IMR-90 (cell line): Measurements from ENCODE around the gene PRR4. TPM values are rescaled to one million over a fixed set of nuclear protein-coding genes. Genes with fewer than 3 reads are reported as not detected.

Experiments used
- ATAC-seq: fragments of 200-7000 bp; cut with Tn5 transposase; 2 replicates; pipeline ENCODE4 v1.9.1; 2020; ENCODE audit warnings: low read depth, mild to moderate bottlenecking, moderate library complexity
- BruUV-seq: library from RNA; stranded (reverse); fragments of 400-500 nt; replicated peaks from 2 replicates; lab custom pipeline; 2021; lab: Mats Ljungman, UMichigan
- CTCF ChIA-PET: fragments of 300-600 bp; formaldehyde crosslinking; extraction: SDS; loops from one replicate; lab custom pipeline; 2021; ENCODE audit warnings: antibody characterized with exemption; lab: Yijun Ruan, JAX
- POLR2A ChIA-PET: fragments of 300-600 bp; sonication (Branson Sonifier 250); formaldehyde crosslinking; loops from one replicate; lab custom pipeline; 2022; ENCODE audit warnings: antibody characterized with exemption; ENCODE audit not compliant: unreplicated experiment; lab: Charles Lee
- DNase-seq: peaks from one replicate; pipeline ENCODE4 v3.0.0; 2013
- H2AFZ ChIP-seq: replicated peaks from 2 replicates; pipeline ENCODE3; 2013; ENCODE audit warnings: low read length, mild to moderate bottlenecking; ENCODE audit not compliant: poor library complexity
- H2AK5ac ChIP-seq: 2 replicates; pipeline ENCODE4 v1.6.1; 2013; ENCODE audit warnings: low read depth, low read length, inconsistent platforms
- H2AK9ac ChIP-seq: replicated peaks from 2 replicates; pipeline ENCODE3; 2013; ENCODE audit warnings: mild to moderate bottlenecking, low read depth, low read length, moderate library complexity; ENCODE audit not compliant: poor library complexity
- H2BK120ac ChIP-seq: 2 replicates; pipeline ENCODE4 v1.6.1; 2013; ENCODE audit warnings: low read depth, low read length, inconsistent platforms
- H2BK15ac ChIP-seq: 3 replicates; pipeline ENCODE4 v1.6.1; 2013; ENCODE audit warnings: low read depth, low read length, inconsistent platforms
- H2BK20ac ChIP-seq: 2 replicates; pipeline ENCODE4 v1.6.1; 2013; ENCODE audit warnings: low read depth, mild to moderate bottlenecking, inconsistent platforms, low read length, moderate library complexity
- H2BK5ac ChIP-seq: 2 replicates; pipeline ENCODE4 v1.6.1; 2013; ENCODE audit warnings: mild to moderate bottlenecking, low read depth, low read length, inconsistent platforms; ENCODE audit not compliant: poor library complexity, severe bottlenecking
- H3K14ac ChIP-seq: replicated peaks from 2 replicates; pipeline ENCODE4 v1.6.1; 2013; ENCODE audit warnings: low read depth, low read length, inconsistent platforms
- H3K18ac ChIP-seq: 2 replicates; pipeline ENCODE4 v1.6.1; 2013; ENCODE audit warnings: low read depth, low read length, control low read depth
- H3K23ac ChIP-seq: 2 replicates; pipeline ENCODE4 v1.6.1; 2013; ENCODE audit warnings: low read depth, low read length, inconsistent platforms
- H3K27ac ChIP-seq: 2 replicates; pipeline ENCODE4 v1.5.1; 2013; ENCODE audit warnings: mild to moderate bottlenecking, control low read depth, low read length; ENCODE audit not compliant: insufficient read depth
- H3K27me3 ChIP-seq: 2 replicates; pipeline ENCODE4 v1.6.1; 2013; ENCODE audit warnings: low read length; ENCODE audit not compliant: control insufficient read depth, insufficient read depth
- H3K36me3 ChIP-seq: 2 replicates; pipeline ENCODE4 v1.6.1; 2013; ENCODE audit warnings: low read length, mixed read lengths; ENCODE audit not compliant: control insufficient read depth, insufficient read depth
- H3K4ac ChIP-seq: 2 replicates; pipeline ENCODE4 v1.6.1; 2013; ENCODE audit warnings: low read depth, low read length, inconsistent platforms
- H3K4me1 ChIP-seq: 2 replicates; pipeline ENCODE4 v1.6.1; 2013; ENCODE audit warnings: low read length, mixed read lengths; ENCODE audit not compliant: control insufficient read depth, insufficient read depth
- H3K4me2 ChIP-seq: 2 replicates; pipeline ENCODE4 v1.6.1; 2013; ENCODE audit warnings: low read depth, mild to moderate bottlenecking, control low read depth, low read length, moderate library complexity
- H3K4me3 ChIP-seq: 2 replicates; pipeline ENCODE4 v1.5.1; 2013; ENCODE audit warnings: low read depth, mild to moderate bottlenecking, control low read depth, low read length, moderate library complexity; ENCODE audit not compliant: insufficient read depth
- H3K56ac ChIP-seq: 2 replicates; pipeline ENCODE4 v1.6.1; 2013; ENCODE audit warnings: low read length, inconsistent platforms; ENCODE audit not compliant: insufficient read depth; ENCODE audit errors: extremely low read depth
- H3K79me1 ChIP-seq, 2 experiments: 2 replicates each; pipeline ENCODE4 v1.6.1; 2013; ENCODE audit warnings: low read length in 2 of 2, inconsistent platforms in 1 of 2, low read depth in 1 of 2
- H3K9ac ChIP-seq: 2 replicates; pipeline ENCODE4 v1.6.1; 2013; ENCODE audit warnings: low read depth, low read length, control low read depth
- H3K9me1 ChIP-seq: 2 replicates; pipeline ENCODE4 v1.6.1; 2013; ENCODE audit warnings: low read length, inconsistent platforms; ENCODE audit not compliant: insufficient read depth
- H3K9me3 ChIP-seq: 2 replicates; pipeline ENCODE4 v1.6.1; 2013; ENCODE audit warnings: low read length; ENCODE audit not compliant: control insufficient read depth, insufficient read depth
- H4K20me1 ChIP-seq: 2 replicates; pipeline ENCODE4 v1.6.1; 2013; ENCODE audit warnings: low read length, inconsistent platforms; ENCODE audit not compliant: insufficient read depth
- H4K5ac ChIP-seq: 2 replicates; pipeline ENCODE4 v1.6.1; 2013; ENCODE audit warnings: mild to moderate bottlenecking, low read depth, low read length, control low read depth
- H4K8ac ChIP-seq, 2 experiments: 2 replicates each; pipeline ENCODE4 v1.6.1; 2013; ENCODE audit warnings: low read depth in 2 of 2, low read length in 2 of 2, control low read depth in 1 of 2, inconsistent platforms in 1 of 2
- H4K91ac ChIP-seq: 2 replicates; pipeline ENCODE4 v1.6.1; 2013; ENCODE audit warnings: low read depth, low read length, inconsistent platforms; ENCODE audit not compliant: insufficient read depth
- POLR2A ChIP-seq: IDR thresholded peaks from 2 replicates; pipeline ENCODE4 v1.6.1; 2012; ENCODE audit warnings: mild to moderate bottlenecking, low read depth, low read length
- WGBS, 2 experiments: methylation state at CpG; one replicate each; pipeline versions ENCODE4 v1.1.5 to v1.1.7; 2013; ENCODE audit warnings: missing lambda C conversion rate in 2 of 2; ENCODE audit not compliant: insufficient read length in 1 of 2; ENCODE audit errors: extremely low coverage in 2 of 2; 5-methylcytosine and 5-hydroxymethylcytosine counted together
- dilution Hi-C: fragments of 300-500 bp; cut with HindIII; formaldehyde crosslinking; loops from one replicate; pipeline ENCODE4 v1.14.3; 2018; ENCODE audit warnings: low sequenced_read_pairs; ENCODE audit not compliant: unreplicated experiment
- in situ Hi-C: fragments of 300-500 bp; cut with MboI; formaldehyde crosslinking; loops from 3 replicates; pipeline ENCODE4 v1.14.3; 2019; ENCODE audit warnings: low sequenced_read_pairs, inconsistent platforms, mixed read lengths
- intact Hi-C: fragments of 100-400 bp; cut with micrococcal nuclease; formaldehyde crosslinking; loops from 2 replicates; pipeline ENCODE4 v1.10.0; 2022
- polyA plus RNA-seq, 3 experiments: library from polyadenylated mRNA; depleted of rRNA; stranded (reverse); fragments of >200 nt; gene quantifications; 2 replicates each; pipeline ENCODE4 v1.2.3, GENCODE V29; 2012; ENCODE audit warnings: low replicate concordance in 1 of 3
- total RNA-seq: library from RNA; depleted of rRNA; stranded (reverse); fragments of >200 nt; gene quantifications from 2 replicates; pipeline ENCODE4 v1.2.3, GENCODE V29; 2012

The PRR4 gene
- total and polyA plus RNA-seq, 2 of the 4 experiments (the other 2 are of a cell fraction) = 0.72 to 1.9 TPM

DNA sequence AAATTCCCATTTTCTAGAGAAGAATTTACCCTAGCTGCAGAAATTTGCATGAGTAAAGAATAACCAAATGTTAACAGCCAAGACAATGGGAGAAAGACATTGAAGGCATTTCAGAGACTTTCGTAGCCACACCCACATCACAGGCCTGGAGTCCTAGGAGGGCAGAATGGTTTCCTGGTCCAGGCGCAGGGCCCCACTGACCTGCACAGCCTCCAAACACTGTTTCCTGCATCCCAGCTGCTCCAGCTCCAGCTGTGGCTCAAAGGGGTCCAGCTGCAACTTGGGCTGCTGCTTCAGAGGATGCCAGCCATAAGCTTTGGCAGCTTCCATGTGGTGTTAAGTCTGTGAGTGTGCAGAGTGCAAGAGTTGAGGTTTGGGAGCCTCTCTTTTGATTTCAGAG is 6.5 kb upstream of the PRR4 start:
- H3K4ac ChIP-seq = no peak overlapping the region
- TF ChIP-seq POLR2A = no peak
- no peak overlapping the region for H2BK120ac ChIP-seq
- no peak overlapping the region for H3K4me3 ChIP-seq
- H3K9ac ChIP-seq = no peak overlapping the region
- no CpG with 5 or more reads among the region's 2 CpGs for WGBS, 2 experiments
- ChIA-PET CTCF (interaction anchor here (1.0 kb wide), 1 partner anchor 12 kb away, joined by 3 read pairs; no protein-coding TSS in a partner anchor), POLR2A (no interaction called here)
- no peaks in the 10 kb centered on the region for H3K27me3 ChIP-seq
- no peak overlapping the region for H3K18ac ChIP-seq
- no peaks in the 10 kb centered on the region for H4K20me1 ChIP-seq
- in situ Hi-C loops = no loop called here
- H4K8ac ChIP-seq = no peak overlapping the region
- H3K9me1 ChIP-seq = peaks cover 7% of the 10 kb centered on the region; the same call in 1 of the 2 replicates
- no TSS peak for BruUV-seq
- H3K56ac ChIP-seq = no peak overlapping the region
- no peaks in the 10 kb centered on the region for H3K4me1 ChIP-seq
- DNase-seq (no peak), ATAC-seq (no peak)
- H3K23ac ChIP-seq = no peak overlapping the region
- no peak overlapping the region for H4K5ac ChIP-seq
- H4K91ac ChIP-seq = no peak overlapping the region
- intact Hi-C loops = no loop called here
- H2BK20ac ChIP-seq = no peak overlapping the region
- H2BK15ac ChIP-seq = no peak overlapping the region
- H3K27ac ChIP-seq = no peak overlapping the region
- dilution Hi-C loops = no loop called here
- H3K14ac ChIP-seq = no peak overlapping the region
- H3K36me3 ChIP-seq = no peaks in the 10 kb centered on the region
- no peak overlapping the region for H2BK5ac ChIP-seq
- H2AFZ ChIP-seq = no peak overlapping the region
- H2AK9ac ChIP-seq = no peak overlapping the region
- H3K9me3 ChIP-seq = no peaks in the 10 kb centered on the region; the same call in 1 of the 2 replicates
- 0 out of 4 replicates have a peak, but pooled peaks cover 0 to 6% of the 10 kb centered on the region in 2 experiments for H3K79me1 ChIP-seq
- no peak overlapping the region for H2AK5ac ChIP-seq
- H3K4me2 ChIP-seq = no peak overlapping the region
